ENCODE data around the gene NUP214.

DNA sequence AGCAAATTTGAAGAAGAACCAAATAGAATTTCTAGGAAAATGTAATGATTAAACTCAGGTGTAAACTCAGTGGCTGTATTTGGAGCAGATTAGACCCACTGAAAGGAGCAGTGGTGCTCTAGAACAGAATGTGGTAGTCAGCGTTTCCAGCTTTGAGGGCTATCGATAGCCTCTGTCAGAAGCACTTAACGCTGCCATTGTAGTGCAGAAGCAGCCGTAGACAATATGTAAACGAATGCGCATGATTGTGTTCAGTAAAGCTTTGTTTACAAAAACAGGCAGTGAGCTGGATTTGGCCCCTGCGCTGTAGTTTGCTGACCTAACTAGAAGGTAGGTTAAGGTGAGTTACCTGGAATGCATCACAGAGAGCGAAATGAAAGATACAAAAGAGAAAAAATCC, 78.9 kb downstream of the NUP214 start:
- TF ChIP-seq POLR2A (IDR thresholded peaks at IDR 0.05; ENCODE audit: low read depth, low read length): no peak
- TF ChIP-seq POLR2AphosphoS5 (IDR thresholded peaks at IDR 0.05; ENCODE audit: low read depth, low read length): no peak
- no peak for TF ChIP-seq SPI1 (IDR thresholded peaks at IDR 0.05; ENCODE audit: low read depth, low read length)
- no peak for TF ChIP-seq PAX5 (IDR thresholded peaks at IDR 0.05; ENCODE audit: insufficient read depth, low read length, severe bottlenecking)
- TF ChIP-seq TAF1 (IDR thresholded peaks at IDR 0.05; ENCODE audit: low read depth, low read length): no peak
